Effector CD4-positive, alpha-beta T cell (primary cell): ENCODE measurements around the gene MMS19.

ENCODE experiments used
- DNase-seq: peaks from one replicate; pipeline ENCODE4 v3.0.0-alpha.2; 2020

Gene MMS19

DNA sequence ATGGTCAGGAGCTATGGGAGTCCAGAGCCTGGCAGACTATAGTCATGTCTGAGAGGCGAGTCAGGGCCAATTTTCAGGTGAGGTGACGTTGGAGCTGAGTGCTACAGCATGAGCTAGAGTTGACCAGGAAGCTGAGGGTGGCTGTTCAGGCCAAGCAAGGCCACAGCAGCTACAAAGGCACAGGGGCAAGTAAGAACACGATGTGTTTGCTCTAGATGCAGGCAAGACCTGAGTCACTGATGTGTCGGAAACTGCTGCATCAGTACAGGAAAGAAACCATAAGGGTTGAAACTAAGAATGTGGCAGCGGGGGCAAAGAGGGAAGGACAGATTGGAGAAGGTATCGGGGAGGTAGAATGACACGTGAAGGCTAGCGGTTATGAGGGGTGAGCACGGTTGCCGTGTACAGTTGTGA lies 85.3 kb downstream of the MMS19 start:
- no peak for DNase-seq

DNA sequence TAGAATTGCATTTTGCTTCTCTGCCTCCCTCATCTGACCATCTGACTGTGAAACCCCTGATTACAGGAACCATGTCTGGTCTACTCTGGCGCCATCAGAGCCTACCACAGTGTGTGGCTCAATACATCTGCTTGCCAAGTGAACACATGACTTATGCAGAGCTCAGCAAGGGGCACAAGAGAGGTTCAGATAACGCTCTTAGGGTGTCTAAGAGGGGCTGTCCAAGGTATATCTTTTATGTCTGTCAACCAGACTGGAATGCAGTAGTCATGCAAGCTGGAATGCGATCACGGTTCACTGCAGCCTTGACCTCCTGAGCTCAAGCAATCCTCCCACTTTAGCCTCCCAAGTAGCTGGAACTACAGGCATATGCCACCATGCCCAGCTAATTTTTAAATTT lies 86.8 kb downstream of the MMS19 start:
- no peak for DNase-seq

DNA sequence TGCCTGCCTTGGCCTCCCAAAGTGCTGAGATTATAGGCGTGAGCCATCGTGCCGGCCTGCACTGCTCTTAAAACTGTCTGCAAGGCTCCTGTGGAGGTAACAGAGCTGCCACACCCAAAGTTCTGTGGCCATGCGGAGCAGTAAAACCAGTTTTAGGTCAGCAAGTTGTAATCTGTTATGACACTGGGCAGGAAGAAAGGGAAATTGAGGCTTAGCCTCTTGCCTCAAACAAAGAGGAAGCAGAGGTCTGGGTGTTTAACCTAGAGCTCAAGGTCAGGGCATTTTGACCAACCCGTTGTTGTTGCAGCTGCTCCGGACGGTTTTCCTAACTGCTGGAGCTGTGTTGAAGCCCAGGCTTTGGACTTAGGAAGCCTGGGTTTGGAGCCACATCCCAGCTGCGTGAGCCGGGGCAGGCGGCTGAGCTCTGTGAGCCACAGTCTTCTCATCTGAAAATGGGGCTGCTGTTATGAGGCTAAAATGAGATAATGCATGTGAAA lies 89.7 kb downstream of the MMS19 start:
- no peak for DNase-seq
